HUES48 (cell line): ENCODE measurements around the gene FZR1.

Experiments
- H3K27ac ChIP-seq: one replicate; pipeline ENCODE4 v1.7.0; 2013; ENCODE audit warnings: low read depth, low read length, inconsistent platforms
- H3K27me3 ChIP-seq: 2 replicates; pipeline ENCODE4 v1.6.1; 2013; ENCODE audit warnings: mild to moderate bottlenecking, low read length; ENCODE audit not compliant: control insufficient read depth, insufficient read depth
- H3K36me3 ChIP-seq: 2 replicates; pipeline ENCODE4 v1.6.1; 2013; ENCODE audit warnings: low read length; ENCODE audit not compliant: control insufficient read depth, insufficient read depth
- H3K4me1 ChIP-seq: 2 replicates; pipeline ENCODE4 v1.6.1; 2013; ENCODE audit warnings: mild to moderate bottlenecking, low read length; ENCODE audit not compliant: control insufficient read depth, insufficient read depth
- H3K4me3 ChIP-seq: 2 replicates; pipeline ENCODE4 v1.5.1; 2013; ENCODE audit warnings: mild to moderate bottlenecking, low read depth, low read length
- H3K9ac ChIP-seq: 2 replicates; pipeline ENCODE4 v1.6.1; 2013; ENCODE audit warnings: mild to moderate bottlenecking, low read depth, low read length, moderate library complexity
- H3K9me3 ChIP-seq: 2 replicates; pipeline ENCODE4 v1.6.1; 2013; ENCODE audit warnings: low read length; ENCODE audit not compliant: control insufficient read depth, insufficient read depth

FZR1 gene

GRCh38 chr19:3464587-3465235 lies 41.4 kb upstream of the FZR1 start:
- H3K27me3 ChIP-seq: peaks cover 66% of the 10 kb centered on the region
- H3K9ac ChIP-seq: no peak overlapping the region
- H3K4me3 ChIP-seq: no peak overlapping the region
- no peak overlapping the region for H3K27ac ChIP-seq
- H3K9me3 ChIP-seq: no peaks in the 10 kb centered on the region
- H3K4me1 ChIP-seq: peaks cover 4% of the 10 kb centered on the region; the same call in 1 of the 2 replicates
- H3K36me3 ChIP-seq: no peaks in the 10 kb centered on the region

DNA sequence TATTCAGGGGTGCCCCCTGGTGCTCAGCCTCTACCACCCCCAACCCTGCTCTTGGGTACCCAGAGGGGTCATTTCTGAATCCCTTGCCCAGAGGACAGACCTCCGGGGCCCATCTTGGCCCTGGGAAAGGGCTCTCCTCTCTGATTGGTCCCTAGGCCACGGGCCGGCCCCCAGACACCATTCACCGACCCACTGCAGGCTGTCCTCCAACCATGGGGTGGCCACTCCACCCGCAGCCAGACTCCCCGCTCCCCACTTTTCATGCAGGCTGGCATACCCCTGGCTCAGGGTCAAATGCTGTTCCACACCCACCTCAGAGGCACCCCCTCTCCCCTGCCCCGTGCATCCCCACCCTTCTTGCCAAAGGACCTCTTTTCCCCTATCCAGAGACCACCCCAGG lies 40.6 kb upstream of the FZR1 start:
- no peaks in the 10 kb centered on the region for H3K9me3 ChIP-seq
- peaks cover 63% of the 10 kb centered on the region for H3K27me3 ChIP-seq
- H3K4me3 ChIP-seq: no peak overlapping the region
- no peak overlapping the region for H3K9ac ChIP-seq
- H3K36me3 ChIP-seq: no peaks in the 10 kb centered on the region
- no peak overlapping the region for H3K27ac ChIP-seq
- 0 out of 2 replicates have a peak, but pooled peaks cover 2% of the 10 kb centered on the region for H3K4me1 ChIP-seq

GRCh38 chr19:3466635-3467034 lies 39.5 kb upstream of the FZR1 start:
- Histone ChIP-seq H3K9me3 (no peaks in the 10 kb centered on the region), H3K27ac (no peak overlapping the region), H3K4me1 (0 out of 2 replicates have a peak, but pooled peaks cover 2% of the 10 kb centered on the region), H3K27me3 (peaks cover 56% of the 10 kb centered on the region), H3K9ac (no peak overlapping the region), H3K36me3 (no peaks in the 10 kb centered on the region), H3K4me3 (no peak overlapping the region)

DNA sequence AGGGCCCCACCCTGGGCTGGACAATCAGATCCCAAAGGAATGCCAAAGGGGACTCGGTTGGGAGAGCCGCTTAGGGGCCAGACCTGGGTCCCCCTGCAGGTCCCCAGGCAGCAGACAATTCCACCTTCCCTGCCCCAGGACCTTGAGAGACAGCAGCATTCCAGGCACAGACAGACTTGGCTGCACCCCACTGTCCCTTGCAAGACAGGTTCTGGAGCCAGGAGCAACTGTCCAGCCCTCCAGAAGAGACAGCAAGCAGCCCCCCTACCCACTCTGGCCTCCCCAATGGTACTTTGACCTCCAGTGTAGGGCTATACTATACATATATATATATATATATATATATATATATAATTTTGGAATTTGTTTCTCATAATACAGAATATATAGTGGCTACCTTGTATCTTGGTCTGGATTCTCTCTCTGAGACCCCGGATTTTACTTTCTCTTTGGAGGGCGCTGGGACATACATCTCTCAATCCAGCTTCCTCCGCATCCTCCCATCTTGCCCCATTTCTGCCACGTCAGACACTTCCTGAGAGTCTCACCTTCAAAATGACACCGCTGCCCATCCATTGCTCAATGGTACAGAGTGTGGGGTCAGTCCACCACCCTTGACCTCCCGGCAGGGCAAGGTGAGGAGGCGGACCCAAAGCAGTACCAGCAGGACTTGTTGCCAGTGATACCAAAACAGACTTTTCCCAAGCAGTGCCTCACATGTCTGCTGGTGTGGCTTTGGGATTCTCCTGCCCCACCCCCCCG lies 38.5 kb upstream of the FZR1 start:
- Histone ChIP-seq H3K4me3 (no peak overlapping the region), H3K4me1 (0 out of 2 replicates have a peak, but pooled peaks cover 2% of the 10 kb centered on the region), H3K9me3 (no peaks in the 10 kb centered on the region), H3K27me3 (peaks cover 50% of the 10 kb centered on the region), H3K9ac (no peak overlapping the region), H3K27ac (no peak overlapping the region), H3K36me3 (no peaks in the 10 kb centered on the region)

DNA sequence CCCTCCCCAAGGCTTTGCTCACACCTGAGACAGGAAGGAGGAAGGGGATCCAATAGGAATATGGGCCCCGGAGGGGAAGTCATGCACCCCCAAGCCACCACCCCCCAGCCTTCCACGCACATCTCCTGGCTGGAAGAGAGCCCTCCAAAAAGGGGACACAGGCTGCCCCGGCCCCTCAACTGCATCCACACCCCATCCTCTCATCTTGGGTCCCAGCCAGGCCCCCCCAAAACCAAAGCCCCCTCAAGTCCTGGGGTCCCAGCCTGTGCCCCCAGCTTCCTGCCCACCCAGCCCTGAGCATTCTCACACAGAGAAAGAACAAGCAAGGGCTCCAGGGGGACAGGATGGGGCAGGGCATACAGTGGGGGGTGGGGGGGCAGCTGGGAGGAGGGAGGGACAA lies 37.9 kb upstream of the FZR1 start:
- Histone ChIP-seq H3K27me3 (peaks cover 44% of the 10 kb centered on the region), H3K4me1 (0 out of 2 replicates have a peak, but pooled peaks cover 2% of the 10 kb centered on the region), H3K9ac (no peak overlapping the region), H3K36me3 (no peaks in the 10 kb centered on the region), H3K4me3 (no peak overlapping the region), H3K27ac (no peak overlapping the region), H3K9me3 (no peaks in the 10 kb centered on the region)

DNA sequence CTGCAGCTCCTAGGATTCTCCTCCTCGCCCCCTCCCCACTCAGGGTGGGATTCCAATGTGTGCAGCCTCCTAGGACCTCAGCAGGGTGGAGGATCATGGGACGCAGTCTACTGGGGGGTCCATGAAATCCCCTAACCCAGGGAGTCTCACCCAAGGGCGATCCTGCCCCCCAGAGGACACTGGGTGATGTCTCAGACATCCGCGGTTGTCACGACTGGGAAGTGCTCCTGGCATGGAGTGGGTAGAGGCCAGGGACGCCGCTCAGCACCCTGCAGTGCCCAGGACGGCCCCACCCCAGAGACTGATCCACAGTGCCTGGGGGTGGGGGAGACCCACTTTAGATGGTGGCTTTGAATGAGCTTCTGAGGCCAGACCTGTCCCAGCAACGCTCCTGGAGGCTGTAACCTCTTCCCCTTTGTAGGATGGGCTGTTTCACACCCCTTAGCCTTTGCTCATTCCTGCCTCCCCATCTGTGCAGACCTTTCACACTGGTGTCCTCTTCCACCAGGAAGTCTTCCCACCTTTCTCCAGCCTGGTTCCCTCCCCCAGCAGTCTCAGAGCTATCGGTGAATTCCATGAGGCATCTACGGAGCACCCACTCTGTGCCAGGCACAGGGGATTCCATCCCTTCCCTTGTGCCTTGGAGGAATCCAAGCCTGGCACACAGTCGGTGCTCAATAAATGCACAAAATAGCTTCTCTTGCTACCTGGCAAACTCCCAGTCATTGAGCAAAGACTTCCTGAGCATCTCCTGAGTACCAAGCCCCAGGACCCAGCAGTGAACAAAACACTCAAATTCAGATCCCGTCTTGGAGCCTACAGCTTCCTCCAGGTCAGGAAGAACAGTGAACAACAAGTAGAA lies 36.2 kb upstream of the FZR1 start:
- no peaks in the 10 kb centered on the region for H3K9me3 ChIP-seq
- no peak overlapping the region for H3K9ac ChIP-seq
- H3K4me3 ChIP-seq: no peak overlapping the region
- peaks cover 28% of the 10 kb centered on the region for H3K27me3 ChIP-seq
- H3K4me1 ChIP-seq: 0 out of 2 replicates have a peak, but pooled peaks cover 2% of the 10 kb centered on the region
- H3K36me3 ChIP-seq: no peaks in the 10 kb centered on the region
- no peak overlapping the region for H3K27ac ChIP-seq

- peaks cover 21% of the 10 kb centered on the region for H3K27me3 ChIP-seq
- H3K36me3 ChIP-seq: no peaks in the 10 kb centered on the region
- H3K4me3 ChIP-seq: no peak overlapping the region
- no peaks in the 10 kb centered on the region for H3K4me1 ChIP-seq
- H3K9me3 ChIP-seq: no peaks in the 10 kb centered on the region
- no peak overlapping the region for H3K27ac ChIP-seq
- no peak overlapping the region for H3K9ac ChIP-seq
Measured at GRCh38 chr19:3470500-3471128, 35.5 kb upstream of the FZR1 start.

DNA sequence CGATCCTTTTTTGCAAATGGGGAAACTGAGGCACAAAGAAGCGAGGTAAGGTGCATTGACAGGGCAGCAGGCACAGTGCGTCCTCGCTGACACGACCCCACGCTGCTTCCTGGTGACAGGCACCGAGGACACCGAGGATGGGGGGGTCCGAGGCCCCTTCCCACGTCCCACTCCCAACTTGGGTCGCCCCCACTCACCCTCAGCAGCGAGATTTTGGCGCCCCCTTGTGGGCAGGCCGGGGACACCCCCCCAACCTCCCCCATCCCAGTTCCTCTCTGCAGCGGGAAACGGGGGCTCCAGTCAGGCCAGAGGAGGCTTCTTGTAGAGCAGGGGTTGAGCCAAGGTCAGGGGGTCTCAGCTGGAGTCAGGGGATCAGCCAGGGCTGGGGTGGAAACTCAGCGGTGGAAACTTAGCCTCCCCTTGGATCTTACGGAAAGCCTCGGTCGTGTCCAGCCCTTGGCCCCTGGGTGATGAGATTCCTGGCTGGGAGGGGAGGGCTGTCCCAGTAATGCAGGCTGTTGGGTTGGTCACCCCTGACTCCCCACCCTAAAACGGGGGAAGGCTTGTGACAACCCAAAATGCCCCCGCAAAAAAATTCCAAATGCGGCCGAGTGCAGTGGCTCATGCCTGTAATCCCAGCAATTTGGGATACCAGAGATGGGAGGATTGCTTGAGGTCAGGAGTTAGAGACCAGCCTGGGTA lies 34.0 kb upstream of the FZR1 start:
- peaks cover 13% of the 10 kb centered on the region for H3K27me3 ChIP-seq

GRCh38 chr19:3474010-3474409 lies 32.1 kb upstream of the FZR1 start:
- H3K4me3 ChIP-seq: no peak overlapping the region
- H3K27me3 ChIP-seq: peaks cover 13% of the 10 kb centered on the region
- no peak overlapping the region for H3K27ac ChIP-seq
- H3K36me3 ChIP-seq: no peaks in the 10 kb centered on the region
- H3K4me1 ChIP-seq: no peaks in the 10 kb centered on the region
- H3K9ac ChIP-seq: no peak overlapping the region
- no peaks in the 10 kb centered on the region for H3K9me3 ChIP-seq

More for the DNA sequence above, 34.0 kb upstream of the FZR1 start:
- no peak overlapping the region for H3K27ac ChIP-seq
- H3K36me3 ChIP-seq: no peaks in the 10 kb centered on the region
- H3K4me3 ChIP-seq: no peak overlapping the region
- H3K4me1 ChIP-seq: no peaks in the 10 kb centered on the region
- no peak overlapping the region for H3K9ac ChIP-seq
- H3K9me3 ChIP-seq: no peaks in the 10 kb centered on the region

- Histone ChIP-seq H3K4me1 (no peaks in the 10 kb centered on the region), H3K9me3 (no peaks in the 10 kb centered on the region), H3K27me3 (peaks cover 9% of the 10 kb centered on the region), H3K36me3 (no peaks in the 10 kb centered on the region), H3K27ac (no peak overlapping the region), H3K9ac (no peak overlapping the region), H3K4me3 (no peak overlapping the region)
Measured at GRCh38 chr19:3474614-3475013, 31.5 kb upstream of the FZR1 start.
